Effector memory CD4-positive, alpha-beta T cell (primary cell): ENCODE results near the gene SHF.
"Not testable (repeated sequence)": the region's sequence is repeated elsewhere in the genome, so short reads cannot be mapped to it uniquely, and the experiment has no call there.

ENCODE experiments used
- DNase-seq, 3 donors: peaks; one replicate each; pipeline ENCODE4 v3.0.0-alpha.2; 2020
- H3K27ac ChIP-seq: 2 replicates; pipeline ENCODE4 v1.7.0; 2013; ENCODE audit warnings: mild to moderate bottlenecking, low read length, moderate library complexity; ENCODE audit not compliant: insufficient read depth, poor library complexity, severe bottlenecking
- H3K27me3 ChIP-seq: replicated peaks from 2 replicates; pipeline ENCODE4 v1.7.0; 2013; ENCODE audit warnings: mild to moderate bottlenecking, low read length; ENCODE audit not compliant: insufficient read depth, control insufficient read depth, poor library complexity, severe bottlenecking
- H3K36me3 ChIP-seq: 2 replicates; pipeline ENCODE4 v1.7.0; 2013; ENCODE audit warnings: mild to moderate bottlenecking, low read length, moderate library complexity; ENCODE audit not compliant: control insufficient read depth, insufficient read depth
- H3K4me1 ChIP-seq: 2 replicates; pipeline ENCODE4 v1.7.0; 2013; ENCODE audit warnings: low read length, mild to moderate bottlenecking; ENCODE audit not compliant: control insufficient read depth, insufficient read depth, poor library complexity, severe bottlenecking
- H3K4me3 ChIP-seq: 2 replicates; pipeline ENCODE4 v1.7.0; 2013; ENCODE audit warnings: low read length, low read depth, mild to moderate bottlenecking; ENCODE audit not compliant: insufficient read depth, poor library complexity, severe bottlenecking
- H3K9me3 ChIP-seq: 2 replicates; pipeline ENCODE4 v1.7.0; 2013; ENCODE audit warnings: mild to moderate bottlenecking, low read length, moderate library complexity; ENCODE audit not compliant: control insufficient read depth

Gene SHF

DNA sequence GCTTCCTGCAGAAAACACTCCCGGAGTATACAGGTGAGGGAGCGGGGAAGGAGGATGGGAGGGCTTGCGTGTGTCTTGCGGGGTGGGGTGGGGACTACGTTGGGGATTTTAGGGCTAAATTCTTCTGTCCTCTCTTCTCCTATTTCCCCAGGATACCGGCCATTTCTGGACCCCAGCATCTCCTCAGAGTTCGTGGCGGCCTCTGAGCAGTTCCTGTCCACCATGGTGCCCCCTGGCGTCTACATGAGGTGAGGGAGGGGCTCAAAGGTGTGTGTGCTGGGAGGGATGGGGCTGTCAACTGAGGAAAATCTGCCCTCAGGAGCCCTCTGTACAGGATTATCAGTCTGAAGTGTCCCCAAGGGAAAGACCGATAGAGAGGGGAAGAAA, 51.4 kb downstream of the SHF start:
- H3K4me1 ChIP-seq, result peaks cover 5% of the 10 kb centered on the region
- peaks cover 25% of the 10 kb centered on the region for H3K27me3 ChIP-seq
- no peak overlapping the region for H3K27ac ChIP-seq
- no peaks in the 10 kb centered on the region for H3K9me3 ChIP-seq
- H3K4me3 ChIP-seq, result no peak overlapping the region
- no peak for DNase-seq
- H3K36me3 ChIP-seq, result no peaks in the 10 kb centered on the region

DNA sequence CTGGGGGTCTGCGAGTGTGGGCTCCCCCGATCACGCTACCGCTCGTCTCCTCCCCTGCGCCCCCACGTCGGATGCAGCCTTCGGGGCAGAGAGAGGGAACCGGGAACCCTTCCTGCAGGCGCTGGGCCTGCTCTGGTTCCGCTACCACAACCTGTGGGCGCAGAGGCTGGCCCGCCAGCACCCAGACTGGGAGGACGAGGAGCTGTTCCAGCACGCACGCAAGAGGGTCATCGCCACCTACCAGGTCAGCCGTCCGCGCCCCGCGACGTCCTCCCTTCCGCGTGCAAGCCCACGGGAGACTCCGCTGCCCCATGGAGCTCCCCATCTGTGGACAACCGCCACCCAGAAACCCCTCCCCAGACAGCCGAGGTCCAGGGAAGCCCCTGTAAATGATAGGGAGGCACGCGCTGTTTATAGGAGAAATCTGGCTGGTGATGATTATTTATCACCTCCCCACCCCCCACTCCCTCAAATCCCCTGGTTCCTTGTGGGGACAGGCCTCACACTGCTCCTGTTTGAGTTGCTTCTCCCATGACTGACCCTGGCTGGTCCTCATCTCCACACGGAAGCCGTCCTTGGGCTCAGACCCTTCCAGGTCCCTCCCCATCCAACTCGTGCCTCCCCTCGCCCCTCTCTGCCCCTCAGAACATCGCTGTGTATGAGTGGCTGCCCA, 51.9 kb downstream of the SHF start:
- H3K27ac ChIP-seq, H3K4me1 ChIP-seq, H3K4me3 ChIP-seq, H3K36me3 ChIP-seq, DNase-seq, H3K9me3 ChIP-seq: not testable (repeated sequence)
- H3K27me3 ChIP-seq, result peaks cover 25% of the 10 kb centered on the region

- no peak for DNase-seq
- no peak overlapping the region for H3K27ac ChIP-seq
- H3K27me3 ChIP-seq, result peaks cover 32% of the 10 kb centered on the region
- peaks cover 5% of the 10 kb centered on the region for H3K4me1 ChIP-seq
- H3K36me3 ChIP-seq, result no peaks in the 10 kb centered on the region
- H3K4me3 ChIP-seq, result no peak overlapping the region
- H3K9me3 ChIP-seq, result no peaks in the 10 kb centered on the region
These were observed 52.8 kb downstream of the SHF start for GRCh38 chr15:45134682-45135604.

- H3K27me3 ChIP-seq, result peaks cover 40% of the 10 kb centered on the region
These were observed 53.7 kb downstream of the SHF start for GRCh38 chr15:45134046-45134445.

GRCh38 chr15:45133561-45133920, 54.2 kb downstream of the SHF start:
- peaks cover 45% of the 10 kb centered on the region for H3K27me3 ChIP-seq
- no peaks in the 10 kb centered on the region for H3K36me3 ChIP-seq
- no peak overlapping the region for H3K4me3 ChIP-seq
- no peaks in the 10 kb centered on the region for H3K9me3 ChIP-seq
- no peak for DNase-seq
- H3K4me1 ChIP-seq, result peaks cover 5% of the 10 kb centered on the region
- no peak overlapping the region for H3K27ac ChIP-seq

More at GRCh38 chr15:45134046-45134445, 53.7 kb downstream of the SHF start:
- Histone ChIP-seq H3K36me3 (no peaks in the 10 kb centered on the region), H3K27ac (no peak overlapping the region), H3K4me3 (no peak overlapping the region), H3K9me3 (no peaks in the 10 kb centered on the region), H3K4me1 (peaks cover 5% of the 10 kb centered on the region)
- no peak for DNase-seq

- no peak for DNase-seq
- Histone ChIP-seq H3K4me3 (no peak overlapping the region), H3K4me1 (peaks cover 5% of the 10 kb centered on the region), H3K27me3 (peaks cover 49% of the 10 kb centered on the region), H3K9me3 (no peaks in the 10 kb centered on the region), H3K36me3 (no peaks in the 10 kb centered on the region), H3K27ac (no peak overlapping the region)
These were observed 54.8 kb downstream of the SHF start for GRCh38 chr15:45132844-45133560.

- no peaks in the 10 kb centered on the region for H3K36me3 ChIP-seq
- no peak overlapping the region for H3K27ac ChIP-seq
- H3K27me3 ChIP-seq, result peaks cover 46% of the 10 kb centered on the region
- H3K4me1 ChIP-seq, result peaks cover 5% of the 10 kb centered on the region
- no peak overlapping the region for H3K4me3 ChIP-seq
- DNase-seq, result no peak
- no peaks in the 10 kb centered on the region for H3K9me3 ChIP-seq
These were observed 56.3 kb downstream of the SHF start for GRCh38 chr15:45131510-45131909.

GRCh38 chr15:45130291-45131000, 57.3 kb downstream of the SHF start:
- peaks cover 5% of the 10 kb centered on the region for H3K4me1 ChIP-seq
- DNase-seq, result no peak
- peaks cover 38% of the 10 kb centered on the region for H3K27me3 ChIP-seq
- no peaks in the 10 kb centered on the region for H3K9me3 ChIP-seq
- H3K4me3 ChIP-seq, result no peak overlapping the region
- H3K27ac ChIP-seq, result no peak overlapping the region
- no peaks in the 10 kb centered on the region for H3K36me3 ChIP-seq

DNA sequence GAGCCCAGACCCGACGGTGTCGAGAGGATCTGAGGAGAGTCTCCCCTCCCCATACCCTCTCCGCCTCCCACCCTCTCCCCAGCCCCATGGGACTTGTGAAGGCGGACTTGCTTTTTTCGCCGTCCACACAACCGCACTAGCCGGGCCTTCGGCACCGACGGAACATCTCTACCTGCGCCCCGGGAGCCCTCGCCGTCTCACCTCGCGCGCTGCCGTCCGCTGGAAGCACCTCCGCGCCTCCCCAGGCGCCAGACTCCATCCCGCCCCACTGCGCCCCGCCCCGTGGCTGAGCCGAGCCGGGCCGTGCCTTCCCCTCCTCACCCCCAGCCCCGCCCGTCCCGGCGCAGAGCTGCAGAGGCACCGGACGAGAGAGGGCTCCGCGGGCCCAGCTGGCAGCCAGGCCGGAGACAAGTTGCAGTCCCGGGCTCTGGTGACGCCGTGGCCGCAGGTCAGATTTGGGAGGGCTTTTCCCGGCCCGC, 58.1 kb downstream of the SHF start, which contains the start of the genes DUOX1 and DUOXA1:
TSS of gene DUOX1 (plus strand) at position 344 of the 479 bp plus-strand sequence. CDS start 1,973 bp downstream, outside the sequence.
TSS of gene DUOXA1 (minus strand) at position 229 of the 479 bp plus-strand sequence. CDS start 6,865 bp downstream, outside the sequence.
- Histone ChIP-seq H3K4me3 (peak within 1 kb of the TSS; percentile 5), H3K27me3 (peaks cover 33% of the 10 kb centered on the region), H3K4me1 (no peaks in the 10 kb centered on the region), H3K27ac (no peak within 1 kb of the TSS), H3K9me3 (no peaks in the 10 kb centered on the region), H3K36me3 (no peaks in the 10 kb centered on the region)
- DNase-seq, result no peak
